B cell (primary cell): ENCODE results near the gene BICRAL. TPM values are rescaled to one million over a fixed set of nuclear protein-coding genes. Genes with fewer than 3 reads are reported as not detected.

Source experiments
- polyA plus RNA-seq: library from polyadenylated mRNA; depleted of rRNA; stranded (reverse); fragments of >200 nt; gene quantifications from 2 replicates; pipeline ENCODE4 v1.2.3, GENCODE V29; 2012
- total RNA-seq, 2 donors: library from RNA; stranded (reverse); fragments of 120-200 nt in 1 of 2; gene quantifications; 1 replicate in 1 of 2; 2 replicates in 1 of 2; pipeline versions ENCODE4 v1.2.3 to v1.2.4, GENCODE V29; 2013 to 2022

BICRAL gene
- total and polyA plus RNA-seq, 2 donors (not counting 1 experiment from before 2014, with no cell fraction given), result 17.5 to 34.1 TPM

Other genes with a start within 250 kb of the BICRAL start
- 56.2 and 61.5 TPM in 2 replicates for gene UBR2, start 218.0 kb upstream of the BICRAL start, total RNA-seq
- gene UBR2, start 218.0 kb upstream of the BICRAL start, polyA plus RNA-seq, result 9.7 and 15.1 TPM in 2 replicates
- gene PRPH2, start 59.5 kb upstream of the BICRAL start, total RNA-seq, result 0.10 and 0.15 TPM in 2 replicates
- gene PRPH2, start 59.5 kb upstream of the BICRAL start, polyA plus RNA-seq, result 0.03 and 0.06 TPM in 2 replicates
- gene TBCC, start 35.9 kb upstream of the BICRAL start, total RNA-seq, result 54.6 and 55.7 TPM in 2 replicates
- 24.8 and 35.7 TPM in 2 replicates for gene TBCC, start 35.9 kb upstream of the BICRAL start, polyA plus RNA-seq
- 95.9 and 100 TPM in 2 replicates for gene RPL7L1, start 97.6 kb downstream of the BICRAL start, total RNA-seq
- 12.8 and 14.5 TPM in 2 replicates for gene RPL7L1, start 97.6 kb downstream of the BICRAL start, polyA plus RNA-seq
- gene PTCRA, start 134.0 kb downstream of the BICRAL start, total RNA-seq, result not detected in 2 replicates
- gene PTCRA, start 134.0 kb downstream of the BICRAL start, polyA plus RNA-seq, result not detected in 2 replicates
- gene CNPY3, start 147.4 kb downstream of the BICRAL start, total RNA-seq, result 159 and 163 TPM in 2 replicates
- gene CNPY3, start 147.4 kb downstream of the BICRAL start, polyA plus RNA-seq, result 96.3 and 123 TPM in 2 replicates
- gene GNMT, start 178.7 kb downstream of the BICRAL start, total RNA-seq, result 2.0 and 2.8 TPM in 2 replicates
- 4.1 and 5.9 TPM in 2 replicates for gene GNMT, start 178.7 kb downstream of the BICRAL start, polyA plus RNA-seq
- gene PEX6, start 197.1 kb downstream of the BICRAL start, total RNA-seq, result 16.6 and 17.1 TPM in 2 replicates
- 16.0 and 19.9 TPM in 2 replicates for gene PEX6, start 197.1 kb downstream of the BICRAL start, polyA plus RNA-seq
- gene PPP2R5D, start 202.5 kb downstream of the BICRAL start, total RNA-seq, result 23.6 and 26.3 TPM in 2 replicates
- gene PPP2R5D, start 202.5 kb downstream of the BICRAL start, polyA plus RNA-seq, result 21.4 and 23.2 TPM in 2 replicates
- gene MEA1, start 231.9 kb downstream of the BICRAL start, total RNA-seq, result 32.5 and 35.7 TPM in 2 replicates
- gene MEA1, start 231.9 kb downstream of the BICRAL start, polyA plus RNA-seq, result 25.6 and 36.7 TPM in 2 replicates
- 50.7 and 52.2 TPM in 2 replicates for gene KLHDC3, start 232.2 kb downstream of the BICRAL start, total RNA-seq
- gene KLHDC3, start 232.2 kb downstream of the BICRAL start, polyA plus RNA-seq, result 35.4 and 47.4 TPM in 2 replicates
- 43.5 and 46.2 TPM in 2 replicates for gene RRP36, start 239.6 kb downstream of the BICRAL start, total RNA-seq
- 18.5 and 22.8 TPM in 2 replicates for gene RRP36, start 239.6 kb downstream of the BICRAL start, polyA plus RNA-seq